ENCODE measurements around the gene DPF3.

- TF ChIP-seq CTCF (IDR thresholded peaks at IDR 0.05) (no peak), POLR2A (IDR thresholded peaks at IDR 0.05) (no peak), POLR2AphosphoS5 (IDR thresholded peaks at IDR 0.05) (no peak)
These were observed 372 bp upstream of the DPF3 start for GRCh38 chr14:72894323-72894622.

Measured in prostate gland (tissue), 2 donors.